ENCODE results near the gene CYP4F22. TPM values are rescaled to one million over a fixed set of nuclear protein-coding genes. Genes with fewer than 3 reads are reported as not detected.
"Not testable (repeated sequence)": the region's sequence is repeated elsewhere in the genome, so short reads cannot be mapped to it uniquely, and the experiment has no call there.

The CYP4F22 gene
- polyA plus RNA-seq, 1 donor = not detected

DNA sequence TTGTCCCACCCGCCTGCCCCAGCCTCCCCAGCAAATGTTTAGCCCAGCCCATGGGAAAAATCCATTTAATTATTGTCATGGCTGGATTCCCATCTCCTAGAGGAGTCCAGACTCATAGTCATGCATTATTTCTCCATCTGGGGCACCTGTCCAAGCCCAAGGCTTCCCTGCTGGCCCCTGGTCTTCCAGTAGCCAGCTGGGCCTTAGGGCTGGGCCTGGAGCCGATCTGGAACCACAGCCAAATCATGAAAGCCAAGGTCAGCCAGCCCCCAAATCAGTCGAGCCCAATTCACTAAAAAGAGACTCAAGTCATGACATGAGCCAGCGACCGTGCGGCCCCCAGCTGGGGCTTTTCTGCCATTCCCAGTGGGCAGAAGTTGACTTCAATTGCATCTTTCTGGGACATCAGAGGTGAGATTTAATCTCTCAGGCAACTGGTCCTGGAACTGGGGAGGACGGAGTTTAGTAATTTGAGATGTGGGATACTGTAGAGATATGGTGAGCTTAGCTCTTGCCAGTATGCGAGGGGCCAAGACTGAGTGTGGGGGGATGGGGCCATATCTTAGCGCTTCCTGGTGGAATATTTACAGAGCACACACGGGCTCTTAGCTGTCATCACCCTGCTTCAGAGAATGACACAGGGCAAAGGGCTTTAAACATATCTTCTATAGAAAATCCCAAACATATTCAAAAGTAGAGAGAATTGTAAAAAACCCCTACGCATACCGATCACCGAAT, 19.7 kb upstream of the CYP4F22 start:
- peak; percentile 8 for DNase-seq (ENCODE audit: low read depth)

- no peak for DNase-seq (ENCODE audit: low read depth)
Measured at GRCh38 chr19:15495151-15495550, 13.2 kb upstream of the CYP4F22 start.

GRCh38 chr19:15498156-15498858, 10.0 kb upstream of the CYP4F22 start:
- DNase-seq (ENCODE audit: low read depth) = no peak

GRCh38 chr19:15498910-15499309, 9.4 kb upstream of the CYP4F22 start:
- DNase-seq (ENCODE audit: low read depth) = no peak

DNA sequence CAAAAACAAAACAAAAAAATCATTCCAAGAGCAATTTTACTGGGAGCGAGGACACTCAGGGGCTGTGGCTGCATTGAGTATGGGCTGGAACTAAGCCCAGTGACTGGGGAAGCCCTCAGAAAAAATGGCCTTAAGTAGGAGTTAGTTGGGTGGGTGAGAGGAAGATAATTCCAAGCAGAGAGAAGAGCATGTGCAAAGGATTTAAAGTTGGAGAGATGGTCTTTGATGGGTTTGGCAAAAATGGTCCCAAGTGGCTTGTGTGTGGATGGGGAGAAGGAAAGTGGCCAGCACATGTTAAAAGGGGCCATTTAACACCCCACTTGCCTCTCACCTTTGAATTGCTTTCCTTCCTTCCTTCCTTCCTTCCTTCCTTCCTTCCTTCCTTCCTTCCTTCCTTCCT, 6.7 kb upstream of the CYP4F22 start:
- DNase-seq (ENCODE audit: low read depth) = no peak

DNA sequence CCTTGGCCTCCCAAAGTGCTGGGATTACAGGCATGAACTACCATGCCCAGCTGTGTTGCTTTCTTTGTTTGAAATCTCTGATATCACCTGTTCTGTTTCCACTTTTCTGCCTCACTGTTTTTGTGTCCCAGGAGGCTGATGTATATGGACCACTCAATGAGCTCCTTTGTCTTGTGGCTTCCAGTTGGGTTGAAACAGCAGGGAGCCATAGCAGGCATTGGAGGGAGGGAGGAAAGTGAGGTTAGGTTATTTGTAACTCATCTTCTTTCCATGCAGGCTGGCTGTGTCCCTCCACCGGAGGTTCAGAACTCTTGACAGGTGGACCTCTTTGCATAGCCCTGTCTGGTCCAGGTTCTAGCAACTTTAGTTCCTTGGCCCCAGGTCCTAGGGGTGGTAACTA, 6.1 kb upstream of the CYP4F22 start:
- DNase-seq (ENCODE audit: low read depth) = no peak

DNA sequence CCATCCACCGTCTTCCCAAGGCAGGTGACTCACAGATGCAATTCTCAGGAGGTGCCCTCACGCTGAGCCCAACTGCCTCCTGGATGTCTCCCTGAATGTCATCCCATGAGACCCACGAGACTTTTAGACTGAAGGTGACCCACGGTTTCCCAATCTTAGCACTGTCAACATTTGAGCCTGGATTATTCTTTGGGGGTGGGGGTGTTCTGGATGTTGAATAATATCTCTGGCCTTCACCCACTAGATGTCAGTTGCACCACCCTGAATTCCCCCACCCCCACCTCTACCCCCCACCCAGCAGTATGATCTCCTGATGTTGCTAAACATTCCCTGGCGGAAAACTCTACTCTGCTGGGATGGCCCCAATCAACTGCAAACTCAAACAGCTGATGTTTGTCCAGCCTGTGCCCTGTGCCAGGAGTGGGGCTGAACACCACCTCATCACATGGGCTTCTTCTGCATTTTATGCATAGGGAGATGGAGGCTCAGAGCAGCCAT, 2.2 kb upstream of the CYP4F22 start:
- DNase-seq (ENCODE audit: low read depth) = no peak

GRCh38 chr19:15507068-15508034, 974 bp upstream of the CYP4F22 start:
- no peak for DNase-seq (ENCODE audit: low read depth)

DNA sequence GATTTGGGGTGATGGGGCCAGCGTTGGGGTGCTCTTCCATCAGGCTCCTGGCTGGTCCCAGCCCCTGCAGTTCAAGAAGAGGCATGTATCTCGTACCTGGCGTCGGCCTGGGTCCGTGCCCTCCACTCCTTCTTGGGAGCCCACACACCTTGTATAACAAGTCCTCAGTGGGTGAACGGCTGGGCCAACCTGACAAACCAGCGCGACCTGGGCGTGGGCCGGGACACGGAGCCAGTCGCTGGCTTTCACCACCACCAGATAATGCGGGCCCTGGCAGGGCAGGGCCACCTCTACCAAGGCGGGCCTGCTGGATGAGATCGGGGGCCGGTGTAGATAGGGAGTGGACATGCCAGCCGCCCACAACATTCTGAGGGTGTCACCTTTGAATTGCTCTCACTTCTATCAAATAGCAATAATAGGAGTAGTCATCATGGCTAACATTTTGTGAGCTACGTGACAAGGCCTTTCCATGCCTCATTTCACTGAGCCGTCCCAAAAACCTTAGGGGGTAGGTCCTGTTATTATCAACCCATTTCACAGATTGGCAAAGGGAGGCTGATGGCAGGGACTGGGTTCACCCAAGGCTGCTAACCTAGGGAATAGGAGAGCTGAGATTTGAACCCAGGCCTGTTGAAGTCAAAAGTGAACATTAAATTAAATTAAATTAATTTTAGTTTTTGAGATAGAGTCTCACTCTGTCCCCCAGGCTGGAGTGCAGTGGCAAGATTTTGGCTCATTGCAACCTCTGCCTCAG, 3.5 kb downstream of the CYP4F22 start:
- no peak for DNase-seq (ENCODE audit: low read depth)

DNA sequence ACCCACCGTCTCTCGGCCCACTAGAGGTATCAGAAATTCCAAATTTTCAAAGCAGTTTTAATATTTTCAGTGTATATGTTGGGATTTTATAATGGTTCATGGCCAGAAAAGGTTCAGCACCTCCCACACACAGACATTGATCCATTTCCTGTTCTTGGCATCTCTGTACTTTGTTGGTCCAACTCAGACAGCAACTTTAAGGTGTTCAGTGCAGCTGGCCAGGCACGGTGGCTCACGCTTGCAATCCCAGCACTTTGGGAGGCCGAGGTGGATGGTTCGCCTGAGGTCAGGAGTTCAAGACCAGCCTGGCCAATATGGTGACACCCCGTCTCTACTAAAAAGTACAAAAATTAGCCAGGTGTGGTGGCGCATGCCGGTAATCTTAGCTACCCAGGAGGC, 6.9 kb downstream of the CYP4F22 start:
- not testable (repeated sequence) for DNase-seq (ENCODE audit: low read depth)

DNA sequence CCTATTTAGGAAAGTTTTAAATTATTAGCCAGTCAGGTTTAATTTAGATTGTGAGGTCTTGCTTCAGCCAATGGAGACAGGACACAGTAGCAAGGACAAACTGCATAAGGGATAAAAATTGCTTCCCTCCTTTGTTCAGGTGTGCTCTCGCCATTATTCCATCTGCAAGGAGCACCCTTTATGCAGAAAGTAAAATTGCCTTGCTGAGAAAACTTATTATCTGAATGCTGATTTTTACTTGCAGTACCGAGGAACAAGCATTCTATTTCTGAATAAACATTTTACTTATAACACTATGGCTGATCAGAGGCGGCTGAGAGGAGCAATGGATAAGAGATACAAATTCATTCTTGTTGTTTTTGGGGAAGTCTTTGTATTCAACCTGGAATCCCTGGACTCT, 8.0 kb downstream of the CYP4F22 start:
- no peak for DNase-seq (ENCODE audit: low read depth)

DNA sequence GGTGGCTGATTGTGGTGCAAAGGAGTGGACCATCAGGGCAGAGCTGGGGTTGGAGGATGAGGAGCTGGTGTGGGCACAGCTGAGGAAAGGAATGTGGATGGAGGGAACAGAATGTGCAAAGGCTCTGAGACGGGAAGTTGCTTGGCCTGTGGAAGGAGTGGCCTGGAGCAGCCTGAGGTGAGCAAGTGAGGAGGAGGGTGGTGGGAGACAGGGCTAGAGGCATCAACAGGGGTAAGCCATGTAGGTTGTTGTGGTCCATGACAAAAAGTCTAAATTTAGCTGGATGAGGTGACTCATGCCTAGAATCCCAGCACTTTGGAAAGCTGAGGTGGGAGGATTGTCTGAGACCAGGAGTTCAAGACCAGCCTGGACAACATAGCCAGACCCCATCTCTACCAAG, 9.5 kb downstream of the CYP4F22 start:
- no peak for DNase-seq (ENCODE audit: low read depth)

DNA sequence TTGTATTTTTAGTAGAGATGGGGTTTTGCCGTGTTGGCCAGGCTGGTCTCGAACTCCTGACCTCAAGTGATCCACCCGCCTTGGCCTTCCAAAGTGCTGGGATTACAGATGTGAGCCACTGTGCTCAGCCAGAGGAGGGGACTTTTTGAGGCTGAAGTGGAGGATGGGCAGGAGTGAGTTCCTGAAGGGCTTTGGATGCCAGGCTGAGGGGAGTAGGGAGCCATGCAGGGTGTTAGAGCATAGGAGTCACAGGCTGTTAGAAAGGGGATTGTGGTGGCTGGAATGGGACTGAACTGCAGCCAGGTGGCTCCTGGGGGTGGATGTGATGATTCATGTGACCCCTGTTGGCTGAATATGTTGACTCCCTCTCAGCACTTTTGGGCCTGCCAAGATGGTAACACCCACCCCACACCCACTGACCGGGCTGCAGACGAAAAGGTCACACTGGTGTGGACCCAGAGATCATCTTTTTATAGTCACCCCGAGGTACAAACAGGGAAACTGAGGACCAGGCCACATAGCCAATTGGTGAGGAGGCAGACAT, 11.2 kb downstream of the CYP4F22 start:
- no peak for DNase-seq (ENCODE audit: low read depth)

DNA sequence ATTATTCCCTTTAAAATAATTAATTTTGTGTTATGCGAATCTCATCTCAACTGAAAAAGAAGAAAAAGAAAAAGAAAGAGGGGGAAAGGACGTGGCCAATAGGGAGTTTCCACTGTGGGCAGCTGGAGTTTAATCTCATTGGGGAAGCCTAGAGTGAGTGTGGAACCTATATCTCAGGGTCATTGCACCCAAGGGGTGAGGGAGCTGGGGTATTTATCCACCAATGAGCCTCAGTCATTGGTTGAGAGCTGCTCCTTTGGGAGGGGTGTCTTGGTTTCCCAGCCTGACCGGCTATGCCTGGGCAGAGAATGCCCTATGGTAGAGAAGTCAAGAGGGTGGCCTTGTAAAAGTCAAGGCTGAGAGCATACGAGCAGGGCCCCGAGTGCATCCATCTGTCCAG, 16.5 kb downstream of the CYP4F22 start:
- no peak for DNase-seq (ENCODE audit: low read depth)

DNA sequence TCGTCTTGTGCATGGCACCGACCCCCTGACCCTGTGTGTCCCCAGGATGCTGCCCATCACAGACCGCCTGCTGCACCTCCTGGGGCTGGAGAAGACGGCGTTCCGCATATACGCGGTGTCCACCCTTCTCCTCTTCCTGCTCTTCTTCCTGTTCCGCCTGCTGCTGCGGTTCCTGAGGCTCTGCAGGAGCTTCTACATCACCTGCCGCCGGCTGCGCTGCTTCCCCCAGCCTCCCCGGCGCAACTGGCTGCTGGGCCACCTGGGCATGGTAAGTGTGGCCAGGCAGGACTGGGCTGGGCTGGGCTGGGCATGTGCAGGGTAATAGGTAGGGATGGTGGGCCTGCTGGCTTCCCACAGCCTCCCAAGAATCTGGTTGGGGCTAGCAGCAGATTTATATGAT, 17.0 kb downstream of the CYP4F22 start:
- DNase-seq (ENCODE audit: low read depth) = no peak

- no peak for DNase-seq (ENCODE audit: low read depth)
Measured at GRCh38 chr19:15526408-15526807, 18.1 kb downstream of the CYP4F22 start.

GRCh38 chr19:15527705-15528104, 19.4 kb downstream of the CYP4F22 start:
- DNase-seq (ENCODE audit: low read depth) = no peak

DNA sequence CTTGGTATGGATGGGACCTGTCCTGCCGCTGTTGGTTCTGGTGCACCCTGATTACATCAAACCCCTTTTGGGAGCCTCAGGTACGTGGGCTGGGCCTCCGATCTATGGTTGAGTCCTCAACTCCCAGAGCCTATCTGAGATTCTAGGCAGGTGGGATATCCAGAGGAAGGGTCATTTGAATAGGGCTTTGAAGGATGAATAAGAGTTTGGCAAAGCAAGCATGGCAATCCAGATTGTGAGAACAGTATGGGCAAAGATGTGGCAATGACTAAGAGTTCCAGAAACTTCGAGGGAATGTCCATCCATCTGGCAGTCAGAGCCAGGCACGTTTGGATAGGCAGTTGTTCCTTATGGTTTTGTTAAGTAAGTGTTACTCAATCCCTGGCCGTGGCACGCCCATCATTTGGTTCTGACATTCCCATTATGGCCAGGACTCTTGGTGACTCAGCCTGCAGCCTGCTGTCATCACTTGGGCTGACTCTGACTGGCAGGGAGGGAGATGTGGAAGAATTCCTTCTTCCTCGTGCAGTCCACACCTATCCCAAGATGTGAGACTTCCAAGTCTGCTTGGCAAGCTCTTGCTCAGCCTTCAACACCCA, 21.5 kb downstream of the CYP4F22 start:
- DNase-seq (ENCODE audit: low read depth) = no peak

- DNase-seq (ENCODE audit: low read depth) = no peak
Measured at GRCh38 chr19:15532779-15533521, 24.6 kb downstream of the CYP4F22 start.

DNA sequence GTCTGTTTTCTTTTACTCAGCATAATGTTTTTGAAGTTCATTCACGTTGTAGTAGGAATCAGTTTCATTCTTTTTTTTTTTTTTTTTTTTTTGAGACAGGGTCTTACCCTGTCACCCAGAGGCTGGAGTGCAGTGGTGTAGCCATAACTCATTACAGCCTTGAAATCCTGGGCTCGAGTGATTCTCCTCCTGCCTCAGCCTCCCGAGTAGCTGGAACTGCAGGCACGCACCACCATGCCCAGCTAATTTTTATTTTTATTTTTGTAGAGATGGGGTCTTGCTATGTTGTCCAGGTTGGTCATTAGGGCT, 25.2 kb downstream of the CYP4F22 start:
- DNase-seq (ENCODE audit: low read depth) = not testable (repeated sequence)

All from forelimb muscle (tissue), 1 donor.